WTC11 (cell line): Measurements from ENCODE around the gene AMPD1. TPM values are rescaled to one million over a fixed set of nuclear protein-coding genes. Genes with fewer than 3 reads are reported as not detected.

Experiments used
- ATAC-seq: fragments of 200-7000 bp; cut with Tn5 transposase; 2 replicates; pipeline ENCODE4 v1.10.0; 2021; ENCODE audit warnings: mild to moderate bottlenecking, moderate library complexity
- CTCF ChIA-PET: fragments of 300-600 bp; sonication (Branson Sonifier 250); formaldehyde crosslinking; loops from one replicate; lab custom pipeline; 2021; ENCODE audit warnings: antibody characterized with exemption; lab: Charles Lee
- POLR2A ChIA-PET: fragments of 350-600 bp; sonication (Branson Sonifier 250); formaldehyde crosslinking; loops from one replicate; lab custom pipeline; 2021; ENCODE audit warnings: antibody characterized with exemption; lab: Charles Lee
- DNase-seq: peaks from one replicate; pipeline ENCODE4 v3.0.0; 2021; ENCODE audit warnings: low spot score
- H3K27ac Mint-ChIP-seq: 2 replicates; pipeline ENCODE4 v1.8.0; 2021; ENCODE audit warnings: mixed read lengths
- H3K27me3 Mint-ChIP-seq: 2 replicates; pipeline ENCODE4 v1.8.0; 2021; ENCODE audit warnings: low read depth, mild to moderate bottlenecking, moderate library complexity, mixed read lengths
- H3K36me3 Mint-ChIP-seq: 2 replicates; pipeline ENCODE4 v1.8.0; 2021; ENCODE audit warnings: mixed read lengths
- H3K4me1 Mint-ChIP-seq: 2 replicates; pipeline ENCODE4 v1.8.0; 2022; ENCODE audit warnings: mixed read lengths
- H3K4me3 Mint-ChIP-seq: 2 replicates; pipeline ENCODE4 v1.8.0; 2021; ENCODE audit warnings: mild to moderate bottlenecking, moderate library complexity, mixed read lengths
- H3K9me3 Mint-ChIP-seq: 2 replicates; pipeline ENCODE4 v1.8.0; 2021; ENCODE audit warnings: mixed read lengths
- ATF1 ChIP-seq: sonication (generic); formaldehyde crosslinking; IDR thresholded peaks from 2 replicates; pipeline ENCODE4 v1.8.1; 2023; ENCODE audit warnings: mild to moderate bottlenecking, moderate library complexity, missing genetic modification reagents
- ATF6 ChIP-seq: sonication (generic); formaldehyde crosslinking; IDR thresholded peaks from 2 replicates; pipeline ENCODE4 v1.8.1; 2023; ENCODE audit warnings: mild to moderate bottlenecking, missing genetic modification reagents
- E2F4 ChIP-seq: sonication (generic); formaldehyde crosslinking; IDR thresholded peaks from 2 replicates; pipeline ENCODE4 v1.8.1; 2022; ENCODE audit warnings: low read depth, mild to moderate bottlenecking, moderate library complexity, missing genetic modification reagents, borderline replicate concordance
- HMGA2 ChIP-seq: fragments of 250-450 bp; sonication (Bioruptor Pico); IDR thresholded peaks from 2 replicates; pipeline ENCODE4 v1.4.0; 2021; ENCODE audit warnings: mild to moderate bottlenecking, moderate library complexity
- IRF2 ChIP-seq: sonication (generic); formaldehyde crosslinking; IDR thresholded peaks from 2 replicates; pipeline ENCODE4 v1.8.0; 2022; ENCODE audit warnings: low read depth, missing genetic modification reagents, borderline replicate concordance
- JUN ChIP-seq: sonication (generic); formaldehyde crosslinking; IDR thresholded peaks from 2 replicates; pipeline ENCODE4 v1.8.0; 2023; ENCODE audit warnings: mild to moderate bottlenecking, missing genetic modification reagents
- NFATC4 ChIP-seq: fragments of 250-450 bp; sonication (Bioruptor Pico); IDR thresholded peaks from 2 replicates; pipeline ENCODE4 v1.9.0; 2021; ENCODE audit warnings: mild to moderate bottlenecking
- NFYB ChIP-seq: sonication (generic); formaldehyde crosslinking; conservative IDR thresholded peaks from 2 replicates; pipeline ENCODE4 v1.8.0; 2022; ENCODE audit warnings: low read depth, missing genetic modification reagents
- OVOL2 ChIP-seq: fragments of 250-450 bp; sonication (Bioruptor Pico); IDR thresholded peaks from 2 replicates; pipeline ENCODE4 v1.9.0; 2021; ENCODE audit warnings: mild to moderate bottlenecking, borderline replicate concordance
- SMAD3 ChIP-seq: sonication (generic); formaldehyde crosslinking; IDR thresholded peaks from 2 replicates; pipeline ENCODE4 v1.8.0; 2022; ENCODE audit warnings: missing genetic modification reagents, mild to moderate bottlenecking, borderline replicate concordance
- SMAD4 ChIP-seq: sonication (generic); formaldehyde crosslinking; IDR thresholded peaks from 2 replicates; pipeline ENCODE4 v1.8.0; 2022; ENCODE audit warnings: mild to moderate bottlenecking, missing genetic modification reagents
- TEAD4 ChIP-seq: sonication (generic); formaldehyde crosslinking; IDR thresholded peaks from 2 replicates; pipeline ENCODE4 v1.8.0; 2022; ENCODE audit warnings: mild to moderate bottlenecking, missing genetic modification reagents
- ZBTB43 ChIP-seq: sonication (generic); formaldehyde crosslinking; IDR thresholded peaks from 2 replicates; pipeline ENCODE4 v1.8.1; 2023; ENCODE audit warnings: mild to moderate bottlenecking, missing genetic modification reagents
- ZMAT4 ChIP-seq: fragments of 250-450 bp; sonication (Bioruptor Pico); IDR thresholded peaks from 2 replicates; pipeline ENCODE4 v1.9.0; 2021; ENCODE audit warnings: mild to moderate bottlenecking
- ZNF263 ChIP-seq: sonication (generic); formaldehyde crosslinking; IDR thresholded peaks from 2 replicates; pipeline ENCODE4 v1.8.1; 2022; ENCODE audit warnings: low read depth, mild to moderate bottlenecking, moderate library complexity, missing genetic modification reagents
- ZNF317 ChIP-seq: sonication (generic); formaldehyde crosslinking; IDR thresholded peaks from 2 replicates; pipeline ENCODE4 v1.8.1; 2023; ENCODE audit warnings: low read depth, mild to moderate bottlenecking, moderate library complexity, missing genetic modification reagents, borderline replicate concordance
- ZNF396 ChIP-seq: fragments of 250-450 bp; sonication (Bioruptor Pico); IDR thresholded peaks from 2 replicates; pipeline ENCODE4 v1.8.0; 2021; ENCODE audit warnings: mild to moderate bottlenecking, moderate library complexity, borderline replicate concordance
- ZNF423 ChIP-seq: fragments of 250-450 bp; sonication (Bioruptor Pico); IDR thresholded peaks from 2 replicates; pipeline ENCODE4 v2.1.2; 2022; ENCODE audit warnings: mild to moderate bottlenecking, moderate library complexity
- ZNF425 ChIP-seq: fragments of 250-450 bp; sonication (Bioruptor Pico); conservative IDR thresholded peaks from 2 replicates; pipeline ENCODE4 v1.9.0; 2021; ENCODE audit warnings: mild to moderate bottlenecking
- total RNA-seq: library from RNA; stranded (reverse); gene quantifications from 3 replicates; pipeline ENCODE4 v1.2.3, GENCODE V29; 2021
- TF ChIP-seq, protein P1 (sequence below): fragments of 250-450 bp; sonication (Bioruptor Pico); IDR thresholded peaks from 2 replicates; pipeline ENCODE4 v1.9.0; 2021; ENCODE audit warnings: mild to moderate bottlenecking, borderline replicate concordance
- TF ChIP-seq, protein P2 (sequence below): fragments of 200-600 bp; IDR thresholded peaks from 2 replicates; pipeline ENCODE4 v1.8.0; 2022; ENCODE audit warnings: antibody characterized with exemption

Gene AMPD1
- total RNA-seq, 1 experiment from 2014 or later: not detected

DNA sequence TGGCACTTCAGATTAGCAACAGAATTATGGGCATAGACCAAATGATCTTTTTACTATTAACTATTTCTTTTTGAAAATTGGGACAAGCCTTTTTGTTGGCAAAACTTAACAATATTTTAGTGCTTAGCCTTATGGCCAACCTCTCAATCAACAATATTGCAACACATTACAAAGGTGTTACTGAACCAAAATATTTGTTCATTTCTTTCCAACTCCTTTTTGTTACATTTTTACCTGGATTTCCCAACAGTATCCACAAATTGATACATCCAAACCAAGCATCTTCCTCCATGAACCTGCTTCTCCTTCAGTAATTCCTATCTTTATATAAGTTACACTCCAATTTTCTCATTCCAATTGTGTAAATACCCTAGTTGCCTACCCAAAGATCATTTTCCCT, 1.5 kb upstream of the AMPD1 start:
- ChIA-PET CTCF (no interaction called here), POLR2A (no interaction called here)
- no peaks in the 10 kb centered on the region for H3K36me3 Mint-ChIP-seq
- ATAC-seq: no peak
- no peak for DNase-seq
- H3K4me1 Mint-ChIP-seq: no peaks in the 10 kb centered on the region
- H3K4me3 Mint-ChIP-seq: no peak overlapping the region
- no peaks in the 10 kb centered on the region for H3K27me3 Mint-ChIP-seq
- H3K9me3 Mint-ChIP-seq: no peaks in the 10 kb centered on the region
- H3K27ac Mint-ChIP-seq: no peak overlapping the region
- no peak for TF ChIP-seq IRF2 (CRISPR knock-in tag)
- TF ChIP-seq E2F4 (CRISPR knock-in tag): no peak
- TF ChIP-seq, protein P1, sequence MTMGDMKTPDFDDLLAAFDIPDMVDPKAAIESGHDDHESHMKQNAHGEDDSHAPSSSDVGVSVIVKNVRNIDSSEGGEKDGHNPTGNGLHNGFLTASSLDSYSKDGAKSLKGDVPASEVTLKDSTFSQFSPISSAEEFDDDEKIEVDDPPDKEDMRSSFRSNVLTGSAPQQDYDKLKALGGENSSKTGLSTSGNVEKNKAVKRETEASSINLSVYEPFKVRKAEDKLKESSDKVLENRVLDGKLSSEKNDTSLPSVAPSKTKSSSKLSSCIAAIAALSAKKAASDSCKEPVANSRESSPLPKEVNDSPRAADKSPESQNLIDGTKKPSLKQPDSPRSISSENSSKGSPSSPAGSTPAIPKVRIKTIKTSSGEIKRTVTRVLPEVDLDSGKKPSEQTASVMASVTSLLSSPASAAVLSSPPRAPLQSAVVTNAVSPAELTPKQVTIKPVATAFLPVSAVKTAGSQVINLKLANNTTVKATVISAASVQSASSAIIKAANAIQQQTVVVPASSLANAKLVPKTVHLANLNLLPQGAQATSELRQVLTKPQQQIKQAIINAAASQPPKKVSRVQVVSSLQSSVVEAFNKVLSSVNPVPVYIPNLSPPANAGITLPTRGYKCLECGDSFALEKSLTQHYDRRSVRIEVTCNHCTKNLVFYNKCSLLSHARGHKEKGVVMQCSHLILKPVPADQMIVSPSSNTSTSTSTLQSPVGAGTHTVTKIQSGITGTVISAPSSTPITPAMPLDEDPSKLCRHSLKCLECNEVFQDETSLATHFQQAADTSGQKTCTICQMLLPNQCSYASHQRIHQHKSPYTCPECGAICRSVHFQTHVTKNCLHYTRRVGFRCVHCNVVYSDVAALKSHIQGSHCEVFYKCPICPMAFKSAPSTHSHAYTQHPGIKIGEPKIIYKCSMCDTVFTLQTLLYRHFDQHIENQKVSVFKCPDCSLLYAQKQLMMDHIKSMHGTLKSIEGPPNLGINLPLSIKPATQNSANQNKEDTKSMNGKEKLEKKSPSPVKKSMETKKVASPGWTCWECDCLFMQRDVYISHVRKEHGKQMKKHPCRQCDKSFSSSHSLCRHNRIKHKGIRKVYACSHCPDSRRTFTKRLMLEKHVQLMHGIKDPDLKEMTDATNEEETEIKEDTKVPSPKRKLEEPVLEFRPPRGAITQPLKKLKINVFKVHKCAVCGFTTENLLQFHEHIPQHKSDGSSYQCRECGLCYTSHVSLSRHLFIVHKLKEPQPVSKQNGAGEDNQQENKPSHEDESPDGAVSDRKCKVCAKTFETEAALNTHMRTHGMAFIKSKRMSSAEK: no peak
- TF ChIP-seq ZNF317 (CRISPR knock-in tag): no peak
- no peak for TF ChIP-seq HMGA2 (CRISPR knock-in tag)
- no peak for TF ChIP-seq ZNF396 (CRISPR knock-in tag)
- TF ChIP-seq, protein P2, sequence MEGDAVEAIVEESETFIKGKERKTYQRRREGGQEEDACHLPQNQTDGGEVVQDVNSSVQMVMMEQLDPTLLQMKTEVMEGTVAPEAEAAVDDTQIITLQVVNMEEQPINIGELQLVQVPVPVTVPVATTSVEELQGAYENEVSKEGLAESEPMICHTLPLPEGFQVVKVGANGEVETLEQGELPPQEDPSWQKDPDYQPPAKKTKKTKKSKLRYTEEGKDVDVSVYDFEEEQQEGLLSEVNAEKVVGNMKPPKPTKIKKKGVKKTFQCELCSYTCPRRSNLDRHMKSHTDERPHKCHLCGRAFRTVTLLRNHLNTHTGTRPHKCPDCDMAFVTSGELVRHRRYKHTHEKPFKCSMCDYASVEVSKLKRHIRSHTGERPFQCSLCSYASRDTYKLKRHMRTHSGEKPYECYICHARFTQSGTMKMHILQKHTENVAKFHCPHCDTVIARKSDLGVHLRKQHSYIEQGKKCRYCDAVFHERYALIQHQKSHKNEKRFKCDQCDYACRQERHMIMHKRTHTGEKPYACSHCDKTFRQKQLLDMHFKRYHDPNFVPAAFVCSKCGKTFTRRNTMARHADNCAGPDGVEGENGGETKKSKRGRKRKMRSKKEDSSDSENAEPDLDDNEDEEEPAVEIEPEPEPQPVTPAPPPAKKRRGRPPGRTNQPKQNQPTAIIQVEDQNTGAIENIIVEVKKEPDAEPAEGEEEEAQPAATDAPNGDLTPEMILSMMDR: no peak
- no peak for TF ChIP-seq ZNF423 (CRISPR knock-in tag)
- TF ChIP-seq ZNF263 (CRISPR knock-in tag): no peak
- TF ChIP-seq ATF1 (CRISPR knock-in tag): no peak
- TF ChIP-seq JUN: no peak
- no peak for TF ChIP-seq SMAD3
- TF ChIP-seq NFATC4: no peak
- no peak for TF ChIP-seq NFYB

- H3K36me3 Mint-ChIP-seq: no peaks in the 10 kb centered on the region
- ChIA-PET POLR2A (no interaction called here), CTCF (interaction anchor here (1.4 kb wide), 1 partner anchor 25 kb away, joined by 3 read pairs; the partner anchor contains the start of gene DENND2C)
- no peaks in the 10 kb centered on the region for H3K27me3 Mint-ChIP-seq
- H3K4me1 Mint-ChIP-seq: no peaks in the 10 kb centered on the region
- H3K4me3 Mint-ChIP-seq: no peak overlapping the region
- H3K9me3 Mint-ChIP-seq: no peaks in the 10 kb centered on the region
- ATAC-seq: no peak
- no peak overlapping the region for H3K27ac Mint-ChIP-seq
- DNase-seq: no peak
- TF ChIP-seq SMAD4 (CRISPR knock-in tag) (no peak), ATF6 (CRISPR knock-in tag) (no peak), ATF1 (CRISPR knock-in tag) (no peak), ZBTB43 (CRISPR knock-in tag) (no peak), ZMAT4 (no peak), ZNF425 (CRISPR knock-in tag) (no peak), TEAD4 (no peak), OVOL2 (no peak)
Measured at GRCh38 chr1:114694540-114695310, 621 bp downstream of the AMPD1 start.
